Neural progenitor cell (in vitro differentiated cells): ENCODE measurements around the gene ITGBL1. TPM values are rescaled to one million over a fixed set of nuclear protein-coding genes. Genes with fewer than 3 reads are reported as not detected.
A peak's percentile ranks its signal among the peaks of the same experiment; 100 is the strongest.

Experiments used
- DNase-seq: peaks from one replicate; pipeline ENCODE4 v3.0.0-alpha.2; 2016; ENCODE audit warnings: low spot score
- H2AFZ ChIP-seq: fragments of 200-600 bp; sonication (generic); replicated peaks from 2 replicates; pipeline ENCODE4 v1.6.1; 2016; ENCODE audit warnings: antibody characterized with exemption
- H3F3A ChIP-seq: fragments of 200-600 bp; sonication (generic); 2 replicates; pipeline ENCODE4 v1.6.1; 2016; ENCODE audit warnings: antibody characterized with exemption, low read depth
- H3K27ac ChIP-seq: fragments of 200-600 bp; sonication (generic); 2 replicates; pipeline ENCODE4 v1.5.1; 2016; ENCODE audit warnings: mild to moderate bottlenecking
- H3K27me3 ChIP-seq: fragments of 200-600 bp; sonication (generic); 2 replicates; pipeline ENCODE4 v1.6.1; 2016; ENCODE audit warnings: mild to moderate bottlenecking, moderate library complexity
- H3K36me3 ChIP-seq: fragments of 200-600 bp; sonication (generic); 2 replicates; pipeline ENCODE4 v1.5.1; 2016
- H3K4me1 ChIP-seq: fragments of 200-600 bp; sonication (generic); 2 replicates; pipeline ENCODE4 v1.6.1; 2016; ENCODE audit warnings: mixed run types
- H3K4me2 ChIP-seq: fragments of 200-600 bp; sonication (generic); 2 replicates; pipeline ENCODE4 v1.6.1; 2016
- H3K4me3 ChIP-seq: fragments of 200-600 bp; sonication (generic); 2 replicates; pipeline ENCODE4 v1.5.1; 2016
- H3K79me2 ChIP-seq: fragments of 200-600 bp; sonication (generic); 2 replicates; pipeline ENCODE4 v1.6.1; 2016; ENCODE audit warnings: low read depth
- H3K9ac ChIP-seq: fragments of 200-600 bp; sonication (generic); 2 replicates; pipeline ENCODE4 v1.6.1; 2016
- H3K9me3 ChIP-seq: fragments of 200-600 bp; sonication (generic); 2 replicates; pipeline ENCODE4 v1.5.1; 2016; ENCODE audit warnings: low read depth
- H4K20me1 ChIP-seq: fragments of 200-600 bp; sonication (generic); 2 replicates; pipeline ENCODE4 v1.6.1; 2016; ENCODE audit warnings: low read depth
- H3K27ac Mint-ChIP-seq: 3 replicates; pipeline ENCODE4 v1.8.0; 2021; ENCODE audit warnings: mixed read lengths
- H3K27me3 Mint-ChIP-seq: 2 replicates; pipeline ENCODE4 v1.8.0; 2022; ENCODE audit warnings: low read depth, mild to moderate bottlenecking, inconsistent platforms, moderate library complexity, mixed read lengths; ENCODE audit not compliant: insufficient read depth
- H3K36me3 Mint-ChIP-seq: 3 replicates; pipeline ENCODE4 v1.8.0; 2021; ENCODE audit warnings: mixed read lengths
- H3K4me1 Mint-ChIP-seq: 3 replicates; pipeline ENCODE4 v1.8.0; 2021; ENCODE audit warnings: mixed read lengths
- H3K4me3 Mint-ChIP-seq: 3 replicates; pipeline ENCODE4 v1.8.0; 2021; ENCODE audit warnings: mild to moderate bottlenecking, moderate library complexity, mixed read lengths
- H3K9me3 Mint-ChIP-seq: 3 replicates; pipeline ENCODE4 v1.8.0; 2020; ENCODE audit warnings: mixed read lengths
- CTCF ChIP-seq: fragments of 200-600 bp; sonication (generic); IDR thresholded peaks from 2 replicates; pipeline ENCODE4 v1.5.1; 2017; ENCODE audit warnings: antibody characterized with exemption, mild to moderate bottlenecking
- EZH2 ChIP-seq: fragments of 200-600 bp; sonication (generic); IDR thresholded peaks from 2 replicates; pipeline ENCODE4 v1.6.1; 2017; ENCODE audit warnings: antibody characterized with exemption, mild to moderate bottlenecking, moderate library complexity
- EZH2phosphoT487 ChIP-seq: fragments of 200-600 bp; sonication (generic); IDR thresholded peaks from 2 replicates; pipeline ENCODE4 v1.6.1; 2017; ENCODE audit warnings: antibody characterized with exemption
- total RNA-seq: library from RNA; depleted of rRNA; stranded (reverse); fragments of >200 nt; gene quantifications from 2 replicates; pipeline ENCODE4 v1.2.3, GENCODE V29; 2015; ENCODE audit warnings: low replicate concordance

ITGBL1 gene
- total RNA-seq, 1 donor from 2014 or later = not detected

GRCh38 chr13:101621099-101621498, 168.6 kb downstream of the ITGBL1 start:
- Histone ChIP-seq H3K4me1 (no peaks in the 10 kb centered on the region), H3K9me3 (no peaks in the 10 kb centered on the region), H2AFZ (no peak overlapping the region), H3K79me2 (no peaks in the 10 kb centered on the region), H4K20me1 (no peaks in the 10 kb centered on the region), H3K36me3 (no peaks in the 10 kb centered on the region), H3K27ac (no peak overlapping the region), H3F3A (no peaks in the 10 kb centered on the region), H3K9ac (no peak overlapping the region), H3K27me3 (no peaks in the 10 kb centered on the region), H3K4me3 (no peak overlapping the region), H3K4me2 (no peak overlapping the region)
- no peaks in the 10 kb centered on the region for H3K27me3 Mint-ChIP-seq
- TF ChIP-seq CTCF (no peak), EZH2 (no peak), EZH2phosphoT487 (no peak)
- DNase-seq = no peak
- H3K9me3 Mint-ChIP-seq = no peaks in the 10 kb centered on the region
- no peak overlapping the region for H3K4me3 Mint-ChIP-seq
- H3K36me3 Mint-ChIP-seq = no peaks in the 10 kb centered on the region
- H3K4me1 Mint-ChIP-seq = peaks cover 17% of the 10 kb centered on the region
- no peak overlapping the region for H3K27ac Mint-ChIP-seq

GRCh38 chr13:101623470-101624209, 171.2 kb downstream of the ITGBL1 start:
- no peak overlapping the region for H2AFZ ChIP-seq
- H3K79me2 ChIP-seq = no peaks in the 10 kb centered on the region
- DNase-seq = no peak
- no peak overlapping the region for H3K9ac ChIP-seq
- no peak overlapping the region for H3K4me2 ChIP-seq
- peaks cover 17% of the 10 kb centered on the region for H3K4me1 Mint-ChIP-seq
- no peaks in the 10 kb centered on the region for H3K27me3 Mint-ChIP-seq
- H3K9me3 Mint-ChIP-seq = no peaks in the 10 kb centered on the region
- H3K27me3 ChIP-seq = no peaks in the 10 kb centered on the region
- no peaks in the 10 kb centered on the region for H3K4me1 ChIP-seq
- no peaks in the 10 kb centered on the region for H3F3A ChIP-seq
- no peak overlapping the region for H3K4me3 Mint-ChIP-seq
- H4K20me1 ChIP-seq = no peaks in the 10 kb centered on the region
- no peaks in the 10 kb centered on the region for H3K9me3 ChIP-seq
- H3K27ac Mint-ChIP-seq = no peak overlapping the region
- no peak overlapping the region for H3K4me3 ChIP-seq
- TF ChIP-seq EZH2phosphoT487 (no peak), CTCF (no peak), EZH2 (no peak)
- H3K27ac ChIP-seq = no peak overlapping the region
- H3K36me3 ChIP-seq = no peaks in the 10 kb centered on the region
- no peaks in the 10 kb centered on the region for H3K36me3 Mint-ChIP-seq

DNA sequence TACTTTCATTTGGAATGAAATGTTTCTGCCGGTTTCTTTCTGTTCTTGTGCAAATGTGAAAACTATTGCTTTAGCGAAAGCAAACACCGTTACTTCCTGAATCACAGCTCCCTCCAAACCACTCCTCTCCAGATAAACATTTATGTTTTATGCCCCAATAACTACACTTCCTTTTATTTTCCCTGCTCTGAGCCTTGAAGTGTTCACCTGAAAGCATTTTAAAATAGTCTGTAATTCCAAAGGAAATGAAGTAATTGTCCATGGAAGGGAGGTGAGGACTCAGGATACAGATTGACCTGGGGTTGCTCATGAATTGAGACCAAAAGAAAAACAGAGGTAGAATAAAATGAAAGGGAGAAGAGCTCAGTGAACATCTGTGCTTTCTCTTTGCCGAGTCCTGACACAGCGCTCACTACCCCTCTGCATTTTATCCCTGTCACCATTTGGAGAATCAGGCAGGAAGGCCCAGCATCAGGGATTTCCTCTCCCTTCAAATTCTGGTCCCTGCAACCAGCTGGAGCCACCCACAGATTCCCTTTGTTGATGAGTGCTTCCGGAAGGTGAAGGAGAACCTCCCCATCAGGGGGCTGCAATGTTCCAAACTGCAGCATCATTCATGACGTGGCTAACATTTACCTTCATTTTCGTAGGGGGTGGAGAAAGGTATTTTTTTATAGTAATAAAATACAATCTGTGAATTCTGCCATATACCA, 171.9 kb downstream of the ITGBL1 start:
- Mint-ChIP-seq H3K36me3 (no peaks in the 10 kb centered on the region), H3K9me3 (no peaks in the 10 kb centered on the region), H3K4me1 (peaks cover 17% of the 10 kb centered on the region), H3K27me3 (no peaks in the 10 kb centered on the region), H3K4me3 (no peak overlapping the region), H3K27ac (no peak overlapping the region)
- no peaks in the 10 kb centered on the region for H3F3A ChIP-seq
- no peak overlapping the region for H2AFZ ChIP-seq
- H3K27me3 ChIP-seq = no peaks in the 10 kb centered on the region
- H3K36me3 ChIP-seq = no peaks in the 10 kb centered on the region
- H3K9me3 ChIP-seq = no peaks in the 10 kb centered on the region
- no peaks in the 10 kb centered on the region for H4K20me1 ChIP-seq
- H3K4me1 ChIP-seq = no peaks in the 10 kb centered on the region
- H3K27ac ChIP-seq = no peak overlapping the region
- peak; percentile 6 for DNase-seq
- no peak overlapping the region for H3K4me3 ChIP-seq
- H3K4me2 ChIP-seq = no peak overlapping the region
- TF ChIP-seq EZH2 (no peak), EZH2phosphoT487 (no peak), CTCF (no peak)
- H3K9ac ChIP-seq = no peak overlapping the region
- H3K79me2 ChIP-seq = no peaks in the 10 kb centered on the region
